Mucosa of descending colon (tissue), 3 donors: Measurements from ENCODE around the gene ADAMTS17. TPM values are rescaled to one million over a fixed set of nuclear protein-coding genes. Genes with fewer than 3 reads are reported as not detected.

Experiments
- ATAC-seq: fragments of 200-7000 bp; cut with Tn5 transposase; one replicate; pipeline ENCODE4 v1.9.1; 2020; ENCODE audit warnings: mild to moderate bottlenecking, moderate library complexity
- DNase-seq, 3 donors: peaks; one replicate each; pipeline ENCODE4 v3.0.0-alpha.2; 2020
- H3K36me3 ChIP-seq: fragments of 200-600 bp; one replicate; pipeline ENCODE4 v1.8.0; 2021; ENCODE audit warnings: low read depth, mild to moderate bottlenecking
- H3K4me1 ChIP-seq: fragments of 200-600 bp; one replicate; pipeline ENCODE4 v1.8.0; 2021; ENCODE audit warnings: low read depth, mild to moderate bottlenecking
- H3K4me3 ChIP-seq: fragments of 200-600 bp; one replicate; pipeline ENCODE4 v1.8.0; 2021; ENCODE audit warnings: mild to moderate bottlenecking
- H3K9me3 ChIP-seq: fragments of 200-600 bp; one replicate; pipeline ENCODE4 v1.8.0; 2021; ENCODE audit warnings: mild to moderate bottlenecking
- CTCF ChIP-seq: fragments of 200-600 bp; IDR thresholded peaks from one replicate; pipeline ENCODE4 v1.8.0; 2022; ENCODE audit warnings: antibody characterized with exemption, mild to moderate bottlenecking
- intact Hi-C, 2 donors: fragments of 100-400 bp; cut with DNase I in 1 of 2; cut with micrococcal nuclease in 1 of 2; formaldehyde crosslinking; loops; one replicate each; pipeline versions ENCODE4 v1.11.0 to v1.11.1; 2022; cut with DNase I, micrococcal nuclease
- total RNA-seq, 3 donors: library from RNA; stranded (reverse); fragmentation: NEBNext Ultra II Directional in 2 of 3; extraction: Animal tissue kit (Norgen Biotek cat#: 25700) in 2 of 3; gene quantifications; one replicate each; pipeline versions ENCODE4 v1.2.1 to v1.2.4, GENCODE V29; 2021 to 2023
- donor health status: DM: no; HTN: no; CAD: no; lungs with moderate emphysema.
- donor health status: DM: no; HTN: no; CAD: no.
- donor health status: DM: no; HTN: yes; CAD: no.

ADAMTS17 gene
- total RNA-seq, 3 donors from 2014 or later, result 5.2 to 13.8 (median 6.3) TPM

GRCh38 chr15:100037901-100038300 is 303.9 kb downstream of the ADAMTS17 start:
- ATAC-seq (no peak), DNase-seq (no peak)
- Histone ChIP-seq H3K9me3 (no peaks in the 10 kb centered on the region), H3K4me1 (no peaks in the 10 kb centered on the region), H3K4me3 (no peak overlapping the region), H3K36me3 (no peaks in the 10 kb centered on the region)
- intact Hi-C loops, result no loop called here
- no peak for TF ChIP-seq CTCF

DNA sequence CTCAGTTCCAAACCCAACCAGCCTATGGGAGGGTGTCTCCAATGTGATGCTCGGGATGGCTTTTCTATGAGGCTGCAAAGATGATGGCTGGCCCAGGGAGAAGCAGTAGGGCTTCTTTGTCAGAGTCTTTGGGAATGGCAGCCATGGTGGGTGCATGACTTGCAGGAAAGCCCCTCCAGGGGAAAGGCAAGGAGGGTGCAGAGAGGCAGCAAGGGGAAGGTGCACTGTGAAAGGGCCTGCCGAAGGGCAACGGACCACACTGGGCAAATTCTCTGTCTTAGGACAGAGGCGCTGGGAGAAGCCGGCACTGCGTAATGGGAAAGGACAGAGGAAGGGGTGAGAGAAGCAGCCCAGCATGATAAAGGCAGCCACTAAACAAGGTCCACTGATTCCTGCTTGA is 305.8 kb downstream of the ADAMTS17 start:
- intact Hi-C loops, result no loop called here
- no peak for TF ChIP-seq CTCF

DNA sequence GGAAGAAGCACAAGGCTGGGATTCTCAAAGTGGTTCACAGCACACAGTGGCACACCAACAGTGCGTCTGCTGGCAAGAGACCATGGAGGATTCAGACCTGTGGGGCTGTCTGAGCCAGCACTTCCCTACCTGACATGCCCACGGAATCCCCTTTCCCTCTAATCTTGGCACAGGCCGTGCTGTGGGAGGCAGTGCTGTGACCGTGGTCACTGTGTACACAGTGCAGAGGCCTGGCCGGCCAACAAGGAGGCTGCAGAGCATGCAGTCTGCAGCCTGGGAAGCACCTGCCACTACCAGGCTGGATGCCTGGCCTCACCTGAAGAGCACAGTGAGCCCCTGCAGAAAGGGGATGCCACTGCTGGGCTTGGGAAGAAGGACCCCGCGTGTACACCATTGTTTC is 307.6 kb downstream of the ADAMTS17 start:
- intact Hi-C loops, result no loop called here
- no peaks in the 10 kb centered on the region for H3K36me3 ChIP-seq
- H3K4me1 ChIP-seq, result no peaks in the 10 kb centered on the region
- DNase-seq (no peak), ATAC-seq (no peak)
- no peak for TF ChIP-seq CTCF
- H3K4me3 ChIP-seq, result no peak overlapping the region
- H3K9me3 ChIP-seq, result no peaks in the 10 kb centered on the region

More for the DNA sequence above, 305.8 kb downstream of the ADAMTS17 start:
- DNase-seq (no peak), ATAC-seq (no peak)
- H3K4me1 ChIP-seq, result no peaks in the 10 kb centered on the region
- H3K9me3 ChIP-seq, result no peaks in the 10 kb centered on the region
- no peaks in the 10 kb centered on the region for H3K36me3 ChIP-seq
- H3K4me3 ChIP-seq, result no peak overlapping the region

DNA sequence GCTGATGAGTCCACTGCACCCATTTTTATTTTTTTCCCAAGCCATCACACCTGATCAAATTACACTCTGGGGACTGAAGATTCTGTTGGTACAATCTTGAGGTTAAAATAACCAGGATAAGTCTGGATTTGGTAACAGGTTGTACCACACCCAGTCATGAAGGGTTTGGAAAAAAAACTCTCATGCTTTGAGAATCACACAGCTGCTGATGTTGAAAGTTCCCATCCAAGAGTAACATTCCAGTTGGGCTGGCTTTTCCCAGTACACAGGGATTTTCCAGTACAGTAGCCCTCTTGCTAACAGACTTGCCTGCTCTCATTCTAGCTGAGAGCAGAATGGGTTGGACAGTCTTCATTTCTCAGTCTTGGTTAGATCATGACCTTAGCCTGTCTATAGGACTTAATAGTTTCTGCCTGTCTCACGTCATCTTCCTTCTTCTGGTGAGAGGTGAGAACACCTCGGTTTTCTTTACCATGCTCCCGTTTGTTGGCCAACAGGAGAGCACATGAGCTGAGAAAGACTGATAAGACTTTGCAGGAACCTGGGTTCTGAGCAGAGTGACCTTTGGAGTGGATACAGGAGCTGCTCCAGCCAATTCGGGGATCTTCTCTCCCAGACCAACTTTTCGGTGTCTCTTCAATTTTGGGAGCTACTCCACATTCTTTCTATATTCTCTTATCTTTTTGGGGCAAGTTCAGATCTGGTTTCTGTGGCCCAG is 308.5 kb downstream of the ADAMTS17 start:
- no peaks in the 10 kb centered on the region for H3K9me3 ChIP-seq
- no peaks in the 10 kb centered on the region for H3K4me1 ChIP-seq
- ATAC-seq (peak; percentile 12), DNase-seq (no peak)
- no peaks in the 10 kb centered on the region for H3K36me3 ChIP-seq
- TF ChIP-seq CTCF, result no peak
- H3K4me3 ChIP-seq, result no peak overlapping the region
- intact Hi-C loops, result no loop called here

- no peaks in the 10 kb centered on the region for H3K4me1 ChIP-seq
- TF ChIP-seq CTCF, result no peak
- DNase-seq (no peak), ATAC-seq (no peak)
- intact Hi-C loops, result no loop called here
- no peaks in the 10 kb centered on the region for H3K36me3 ChIP-seq
- H3K4me3 ChIP-seq, result no peak overlapping the region
- peaks cover 7% of the 10 kb centered on the region for H3K9me3 ChIP-seq
These were observed 309.3 kb downstream of the ADAMTS17 start for GRCh38 chr15:100032358-100033085.
